Measurements from ENCODE around the gene MGAT4A.

- TF ChIP-seq CTCF (IDR thresholded peaks at IDR 0.05) (no peak), POLR2A (IDR thresholded peaks at IDR 0.05) (no peak)
Observed at GRCh38 chr2:98607741-98608115, 123.2 kb downstream of the MGAT4A start.

All from esophagus squamous epithelium (tissue), 4 donors.